Astrocyte of the cerebellum (primary cell): ENCODE results near the gene PRPF40A.

Experiments
- DNase-seq: peaks from one replicate; pipeline ENCODE4 v3.0.0-alpha.2; 2011; ENCODE audit warnings: low read depth
- H3K4me3 ChIP-seq: 2 replicates; pipeline ENCODE4 v1.5.1; 2011; ENCODE audit warnings: mild to moderate bottlenecking, low read depth, low read length, moderate library complexity
- CTCF ChIP-seq: IDR thresholded peaks from 2 replicates; pipeline ENCODE4 v1.5.1; 2012; ENCODE audit warnings: low read length, low read depth, moderate library complexity, mild to moderate bottlenecking; ENCODE audit errors: missing control alignments
- in situ Hi-C: cut with HindIII; loops from 2 replicates; pipeline ENCODE4 v1.10.0; 2017; ENCODE audit warnings: low sequenced_read_pairs

The PRPF40A gene

GRCh38 chr2:152607793-152608300 lies 109.4 kb downstream of the PRPF40A start:
- TF ChIP-seq CTCF: no peak
- DNase-seq: no peak
- in situ Hi-C loops: loop anchor here (25.0 kb wide), 1 partner anchor 421 kb away; the partner anchor contains the start of gene STAM2
- no peak overlapping the region for H3K4me3 ChIP-seq

DNA sequence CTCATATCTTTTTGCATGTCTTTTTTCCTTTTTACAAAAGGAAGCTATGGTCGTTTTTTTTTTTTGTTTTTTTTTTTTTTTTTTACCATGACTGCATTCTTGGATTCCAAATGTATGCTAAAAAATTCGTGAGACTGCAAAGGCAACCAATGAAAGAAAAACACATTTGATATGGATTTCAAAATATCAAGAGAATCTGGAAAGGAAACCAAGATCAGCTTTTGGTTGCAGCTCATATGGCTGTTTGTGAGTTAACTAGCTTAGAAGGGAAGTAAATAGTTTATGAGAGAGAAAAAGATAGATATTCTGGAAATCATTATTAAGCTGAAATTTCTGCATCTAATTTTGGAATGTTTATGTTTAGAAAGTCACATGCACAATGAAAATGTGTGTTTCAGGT lies 110.3 kb downstream of the PRPF40A start:
- no peak overlapping the region for H3K4me3 ChIP-seq
- TF ChIP-seq CTCF: no peak
- in situ Hi-C loops: loop anchor here (25.0 kb wide), 1 partner anchor 420 kb away; the partner anchor contains the start of gene STAM2
- DNase-seq: no peak

- TF ChIP-seq CTCF: no peak
- no peak for DNase-seq
- no peak overlapping the region for H3K4me3 ChIP-seq
- in situ Hi-C loops: loop anchor here (25.0 kb wide), 1 partner anchor 419 kb away; the partner anchor contains the start of gene STAM2
These were observed 111.2 kb downstream of the PRPF40A start for GRCh38 chr2:152606081-152606480.

DNA sequence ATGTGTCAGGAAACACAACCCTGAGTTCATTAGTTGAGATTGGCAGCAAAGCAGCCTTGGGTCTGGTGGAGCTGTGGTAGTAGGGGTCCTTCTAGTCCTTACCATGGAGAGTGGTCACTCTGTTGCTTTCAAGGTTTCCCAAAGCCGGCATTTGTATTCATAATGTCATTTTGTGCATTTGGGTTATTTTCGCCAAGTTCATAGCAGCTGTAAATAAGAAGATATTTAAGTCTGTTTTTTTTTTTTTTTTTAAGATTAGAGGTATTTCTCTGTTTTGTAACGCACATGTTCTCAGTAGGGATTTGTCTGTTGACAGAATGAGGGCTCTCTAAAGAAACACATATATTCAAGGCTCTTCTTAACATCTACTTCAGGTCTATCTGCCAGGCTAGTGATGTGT lies 114.1 kb downstream of the PRPF40A start:
- in situ Hi-C loops: loop anchor here (25.0 kb wide), 1 partner anchor 416 kb away; the partner anchor contains the start of gene STAM2
- DNase-seq: no peak
- no peak overlapping the region for H3K4me3 ChIP-seq
- TF ChIP-seq CTCF: no peak

- H3K4me3 ChIP-seq: no peak overlapping the region
- TF ChIP-seq CTCF: no peak
- no peak for DNase-seq
- in situ Hi-C loops: loop anchor here (25.0 kb wide), 1 partner anchor 415 kb away; the partner anchor contains the start of gene STAM2
These were observed 114.5 kb downstream of the PRPF40A start for GRCh38 chr2:152602750-152603149.
